ENCODE data around the gene PRR9. TPM values are rescaled to one million over a fixed set of nuclear protein-coding genes. Genes with fewer than 3 reads are reported as not detected.

PRR9 gene
- total and polyA plus RNA-seq, 10 donors, result not detected

DNA sequence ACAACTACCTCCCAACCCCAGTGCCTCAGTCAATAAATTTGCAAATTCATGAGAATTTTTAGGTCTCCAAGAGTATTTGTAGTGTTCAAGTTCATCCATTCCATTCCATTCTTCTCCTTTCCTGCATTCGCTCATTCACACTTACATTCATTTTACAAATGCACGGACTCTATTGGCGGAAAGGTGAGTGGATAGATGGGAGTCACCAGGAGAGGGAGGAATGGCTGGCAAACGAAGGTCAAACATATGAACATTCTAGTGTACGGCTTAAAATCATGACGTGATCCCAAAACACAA is 44.6 kb downstream of the PRR9 start:
- Histone ChIP-seq H3K27ac (no peak overlapping the region), H3K4me1 (peaks cover 9 to 35% (median 25%) of the 10 kb centered on the region in 6 donors), H3K27me3 (replicated peaks in 1 of 7) (peaks cover 0 to 74% (median 46%) of the 10 kb centered on the region in 7 donors), H3K4me3 (peak overlapping the region in 5 of 8 donors; percentile 27 to 66 (median 46)), H3K36me3 (no peaks in the 10 kb centered on the region), H3K9me3 (no peaks in the 10 kb centered on the region)
- intact Hi-C loops (cut with DNase I; ENCODE audit: low total_unique reads), result no loop called here
- WGBS, 5 donors, result 54 to 70% (median 63%) methylated on average over 6 of the region's 6 CpGs
- DNase-seq, result no peak
- TF ChIP-seq, protein P1, sequence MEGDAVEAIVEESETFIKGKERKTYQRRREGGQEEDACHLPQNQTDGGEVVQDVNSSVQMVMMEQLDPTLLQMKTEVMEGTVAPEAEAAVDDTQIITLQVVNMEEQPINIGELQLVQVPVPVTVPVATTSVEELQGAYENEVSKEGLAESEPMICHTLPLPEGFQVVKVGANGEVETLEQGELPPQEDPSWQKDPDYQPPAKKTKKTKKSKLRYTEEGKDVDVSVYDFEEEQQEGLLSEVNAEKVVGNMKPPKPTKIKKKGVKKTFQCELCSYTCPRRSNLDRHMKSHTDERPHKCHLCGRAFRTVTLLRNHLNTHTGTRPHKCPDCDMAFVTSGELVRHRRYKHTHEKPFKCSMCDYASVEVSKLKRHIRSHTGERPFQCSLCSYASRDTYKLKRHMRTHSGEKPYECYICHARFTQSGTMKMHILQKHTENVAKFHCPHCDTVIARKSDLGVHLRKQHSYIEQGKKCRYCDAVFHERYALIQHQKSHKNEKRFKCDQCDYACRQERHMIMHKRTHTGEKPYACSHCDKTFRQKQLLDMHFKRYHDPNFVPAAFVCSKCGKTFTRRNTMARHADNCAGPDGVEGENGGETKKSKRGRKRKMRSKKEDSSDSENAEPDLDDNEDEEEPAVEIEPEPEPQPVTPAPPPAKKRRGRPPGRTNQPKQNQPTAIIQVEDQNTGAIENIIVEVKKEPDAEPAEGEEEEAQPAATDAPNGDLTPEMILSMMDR (IDR thresholded peaks at IDR 0.05 in 8 of 11, conservative IDR thresholded peaks at IDR 0.05 in 3 of 11), result no peak
- TF ChIP-seq POLR2A (IDR thresholded peaks at IDR 0.05), result no peak
- TF ChIP-seq POLR2AphosphoS5 (IDR thresholded peaks at IDR 0.05), result no peak

DNA sequence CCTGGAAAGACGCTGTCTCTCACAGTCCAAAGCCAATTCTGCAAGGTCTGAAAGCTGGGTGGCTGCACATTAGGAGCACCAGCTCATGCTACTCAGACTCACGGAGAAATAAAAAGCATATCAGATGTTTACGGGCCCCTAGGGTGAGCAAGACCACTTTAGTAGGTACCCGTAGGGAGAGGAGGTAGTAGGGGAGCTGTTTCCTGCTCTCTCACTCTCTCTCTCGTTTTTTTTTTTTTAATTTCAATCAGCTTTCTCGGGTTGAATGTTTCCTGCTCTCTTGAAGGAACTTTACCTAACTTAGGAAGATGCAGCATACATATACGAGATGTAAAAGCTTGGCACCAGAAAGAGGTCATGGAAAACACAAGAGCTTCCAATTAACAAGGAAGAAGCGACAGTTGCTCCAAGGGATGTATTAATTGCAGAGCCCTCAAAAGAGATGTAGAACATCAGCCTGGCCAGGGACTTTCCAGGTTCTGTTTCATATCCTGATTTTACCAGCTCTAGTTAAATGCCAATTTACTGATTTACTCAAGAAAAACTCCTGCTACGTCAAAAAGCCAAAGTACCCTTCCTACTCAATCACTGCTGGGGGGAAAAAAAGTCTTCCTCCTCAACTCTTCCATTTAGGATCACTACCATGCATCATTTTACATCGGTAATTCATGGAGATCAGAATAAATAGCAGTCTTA is 45.2 kb downstream of the PRR9 start:
- no peaks in the 10 kb centered on the region for H3K9me3 ChIP-seq
- H3K4me1 ChIP-seq, result peaks cover 9 to 35% (median 25%) of the 10 kb centered on the region in 6 donors
- peaks cover 0 to 74% (median 46%) of the 10 kb centered on the region in 7 donors for H3K27me3 ChIP-seq (replicated peaks in 1 of 7)
- H3K4me3 ChIP-seq, result peak overlapping the region in 1 of 8 donors; percentile 66
- no peaks in the 10 kb centered on the region for H3K36me3 ChIP-seq
- TF ChIP-seq, protein P1 (IDR thresholded peaks at IDR 0.05 in 8 of 11, conservative IDR thresholded peaks at IDR 0.05 in 3 of 11), result no peak
- TF ChIP-seq POLR2A (IDR thresholded peaks at IDR 0.05) (no peak), POLR2AphosphoS5 (IDR thresholded peaks at IDR 0.05) (no peak)
- 21 to 37% (median 31%) methylated on average over 10 of the region's 10 CpGs for WGBS, 5 donors
- intact Hi-C loops (cut with DNase I; ENCODE audit: low total_unique reads), result no loop called here
- no peak overlapping the region for H3K27ac ChIP-seq
- no peak for DNase-seq

DNA sequence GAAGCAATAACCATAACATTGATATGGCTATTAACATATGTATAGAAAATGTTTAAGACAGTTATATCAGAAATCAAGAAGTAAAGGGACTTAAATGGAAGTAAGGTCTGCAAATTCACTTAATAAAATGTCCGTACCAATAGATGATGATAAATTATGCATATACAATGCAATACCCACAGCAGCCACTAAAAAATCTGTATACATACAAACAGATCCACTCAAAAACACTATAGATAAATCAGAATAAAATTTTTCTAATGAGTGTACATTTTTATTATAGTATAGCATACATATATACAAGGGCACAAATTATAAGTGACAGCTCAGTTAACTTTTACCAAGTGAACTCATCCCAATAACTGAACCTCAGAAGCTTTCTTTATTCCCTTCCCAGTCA is 48.1 kb downstream of the PRR9 start:
- 77 to 89% (median 83%) methylated on average over 1 of the region's 1 CpG for WGBS, 5 donors
- no peak overlapping the region for H3K27ac ChIP-seq
- H3K4me1 ChIP-seq, result peaks cover 9 to 29% (median 24%) of the 10 kb centered on the region in 6 donors
- no peak for DNase-seq
- H3K36me3 ChIP-seq, result no peaks in the 10 kb centered on the region
- no peaks in the 10 kb centered on the region for H3K9me3 ChIP-seq
- intact Hi-C loops (cut with DNase I; ENCODE audit: low total_unique reads), result no loop called here
- no peak overlapping the region for H3K4me3 ChIP-seq
- TF ChIP-seq POLR2AphosphoS5 (IDR thresholded peaks at IDR 0.05), result no peak
- TF ChIP-seq, protein P1 (IDR thresholded peaks at IDR 0.05 in 8 of 11, conservative IDR thresholded peaks at IDR 0.05 in 3 of 11), result no peak
- TF ChIP-seq POLR2A (IDR thresholded peaks at IDR 0.05), result no peak
- peaks cover 0 to 64% (median 38%) of the 10 kb centered on the region in 7 donors for H3K27me3 ChIP-seq (replicated peaks in 1 of 7)

Other genes starting within 250 kb of the PRR9 start
- gene SPRR4, start 246.9 kb upstream of the PRR9 start, total RNA-seq, result not detected
- gene SPRR4, start 246.9 kb upstream of the PRR9 start, polyA plus RNA-seq, result not detected
- not detected for gene SPRR1A, start 233.5 kb upstream of the PRR9 start, total RNA-seq
- gene SPRR1A, start 233.5 kb upstream of the PRR9 start, polyA plus RNA-seq, result not detected
- gene SPRR3, start 215.8 kb upstream of the PRR9 start, total RNA-seq, result not detected
- 1 to 10 TPM in 2 of 3 donors, under 1 TPM in 1; 0.39 to 9.3 (median 1.8) TPM for gene SPRR3, start 215.8 kb upstream of the PRR9 start, polyA plus RNA-seq
- gene SPRR1B, start 186.4 kb upstream of the PRR9 start, total RNA-seq, result not detected
- gene SPRR1B, start 186.4 kb upstream of the PRR9 start, polyA plus RNA-seq, result 1 to 10 TPM in 1 of 3 donors, under 1 TPM in 1, not detected in 1; 0.30 to 1.2 TPM
- gene SPRR2D, start 176.5 kb upstream of the PRR9 start, total RNA-seq, result not detected
- gene SPRR2D, start 176.5 kb upstream of the PRR9 start, polyA plus RNA-seq, result 1 to 10 TPM in 1 of 3 donors, not detected in 2; 1.1 TPM
- not detected for gene SPRR2A, start 160.1 kb upstream of the PRR9 start, total RNA-seq
- gene SPRR2A, start 160.1 kb upstream of the PRR9 start, polyA plus RNA-seq, result 1 to 10 TPM in 1 of 3 donors, under 1 TPM in 1, not detected in 1; 0.30 to 2.2 TPM
- not detected for gene SPRR2B, start 146.0 kb upstream of the PRR9 start, total RNA-seq
- gene SPRR2B, start 146.0 kb upstream of the PRR9 start, polyA plus RNA-seq, result not detected
- not detected for gene SPRR2E, start 123.1 kb upstream of the PRR9 start, total RNA-seq
- gene SPRR2E, start 123.1 kb upstream of the PRR9 start, polyA plus RNA-seq, result under 1 TPM in 1 of 3 donors, not detected in 2; 0.45 TPM
- not detected for gene SPRR2F, start 104.1 kb upstream of the PRR9 start, total RNA-seq
- not detected for gene SPRR2F, start 104.1 kb upstream of the PRR9 start, polyA plus RNA-seq
- gene SPRR2G, start 66.7 kb upstream of the PRR9 start, total RNA-seq, result not detected
- not detected for gene SPRR2G, start 66.7 kb upstream of the PRR9 start, polyA plus RNA-seq
- not detected for gene LELP1, start 14.2 kb upstream of the PRR9 start, total RNA-seq
- gene LELP1, start 14.2 kb upstream of the PRR9 start, polyA plus RNA-seq, result not detected
- not detected for gene LORICRIN, start 42.1 kb downstream of the PRR9 start, total RNA-seq
- under 1 TPM; 0.38 to 0.83 (median 0.53) TPM for gene LORICRIN, start 42.1 kb downstream of the PRR9 start, polyA plus RNA-seq
- gene PGLYRP3, start 95.4 kb downstream of the PRR9 start, total RNA-seq, result not detected
- not detected for gene PGLYRP3, start 95.4 kb downstream of the PRR9 start, polyA plus RNA-seq
- not detected for gene PGLYRP4, start 131.3 kb downstream of the PRR9 start, total RNA-seq
- under 1 TPM in 1 of 3 donors, not detected in 2; 0.18 TPM for gene PGLYRP4, start 131.3 kb downstream of the PRR9 start, polyA plus RNA-seq
- gene S100A9, start 140.3 kb downstream of the PRR9 start, total RNA-seq, result 1,000 to 10,000 TPM in 6 of 7 donors, 100 to 1,000 TPM in 1; 961 to 6,984 (median 2,755) TPM
- gene S100A9, start 140.3 kb downstream of the PRR9 start, polyA plus RNA-seq, result 1,000 to 10,000 TPM in 2 of 3 donors, 100 to 1,000 TPM in 1; 947 to 4,509 (median 1,446) TPM
- gene S100A12, start 158.0 kb downstream of the PRR9 start, total RNA-seq, result 1,000 to 10,000 TPM in 1 of 7 donors, 100 to 1,000 TPM in 6; 138 to 1,354 (median 270) TPM
- gene S100A12, start 158.0 kb downstream of the PRR9 start, polyA plus RNA-seq, result 100 to 1,000 TPM; 126 to 567 (median 139) TPM
- gene S100A8, start 173.5 kb downstream of the PRR9 start, total RNA-seq, result 1,000 to 10,000 TPM in 6 of 7 donors, 100 to 1,000 TPM in 1; 983 to 7,676 (median 1,629) TPM
- 1,000 to 10,000 TPM in 2 of 3 donors, 100 to 1,000 TPM in 1; 756 to 2,335 (median 1,287) TPM for gene S100A8, start 173.5 kb downstream of the PRR9 start, polyA plus RNA-seq
- not detected for gene S100A7A, start 198.9 kb downstream of the PRR9 start, total RNA-seq
- not detected for gene S100A7A, start 198.9 kb downstream of the PRR9 start, polyA plus RNA-seq
- not detected for gene S100A7, start 243.1 kb downstream of the PRR9 start, total RNA-seq
- not detected for gene S100A7, start 243.1 kb downstream of the PRR9 start, polyA plus RNA-seq